HG02884 (cell line): ENCODE measurements around the gene PPARD.
"Not testable (repeated sequence)": the region's sequence is repeated elsewhere in the genome, so short reads cannot be mapped to it uniquely, and the experiment has no call there.

Experiments used
- ATAC-seq: cut with Tn5 transposase; IDR thresholded peaks from one replicate; pipeline ENCODE4 v1.9.1; 2021; ENCODE audit warnings: mild to moderate bottlenecking, moderate library complexity; ENCODE audit not compliant: unreplicated experiment

Gene PPARD

GRCh38 chr6:35403544-35404442 lies 61.4 kb downstream of the PPARD start:
- no peak for ATAC-seq

DNA sequence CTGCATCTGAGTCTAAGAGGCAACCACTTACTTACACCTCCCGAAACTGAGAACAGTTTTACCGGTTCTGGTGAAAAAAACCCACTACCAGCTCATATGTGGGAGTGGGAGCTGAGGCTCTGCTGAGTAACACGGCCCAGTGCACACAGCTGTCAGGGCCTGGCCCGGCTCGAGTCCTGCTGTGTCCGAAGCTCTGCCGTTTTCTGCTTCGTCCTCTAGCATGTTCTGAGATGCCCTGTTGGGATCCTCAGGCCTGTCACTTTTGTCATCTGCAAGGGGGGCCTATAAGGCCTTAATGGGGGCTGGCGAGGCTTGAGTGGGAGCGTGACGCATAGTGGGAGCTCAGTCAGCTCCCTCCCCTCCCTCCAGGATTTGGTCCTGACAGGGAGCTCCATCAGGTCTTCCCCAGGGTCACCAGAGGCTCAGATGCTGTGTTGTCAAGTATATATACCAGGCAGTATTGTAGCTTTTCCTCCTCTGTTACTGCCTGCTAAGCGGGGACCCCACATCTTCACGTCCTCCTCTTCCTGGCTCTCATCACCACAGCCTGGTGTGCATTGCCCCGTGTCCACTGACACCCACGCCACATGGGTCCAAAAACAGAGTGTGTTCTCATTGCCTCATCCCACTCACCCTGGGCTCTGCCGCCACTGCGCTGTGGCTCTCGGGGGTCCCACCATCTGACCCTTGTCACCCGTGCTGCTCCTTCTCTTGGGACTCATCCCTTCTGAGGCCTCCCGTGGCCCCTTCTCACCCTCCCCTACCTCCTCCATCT lies 64.5 kb downstream of the PPARD start:
- no peak for ATAC-seq

DNA sequence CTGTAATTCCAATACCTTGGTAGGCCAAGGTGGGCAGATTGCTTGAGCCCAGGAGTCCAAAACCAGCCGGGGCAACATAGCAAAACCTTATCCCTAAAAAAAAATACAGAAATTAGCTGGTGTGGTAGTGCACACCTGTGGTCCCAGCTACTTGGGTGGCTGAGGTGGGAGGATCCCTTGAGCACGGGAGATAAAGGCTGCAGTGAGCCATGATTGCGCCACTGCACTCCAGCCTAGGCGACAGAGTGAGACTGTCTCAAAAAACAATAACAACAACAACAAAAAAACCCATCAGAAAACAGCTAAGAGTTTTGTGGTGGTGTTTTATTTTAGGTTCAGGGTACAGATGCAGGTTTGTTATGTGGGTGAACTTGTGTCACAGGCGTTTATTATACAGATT lies 66.9 kb downstream of the PPARD start:
- no peak for ATAC-seq

DNA sequence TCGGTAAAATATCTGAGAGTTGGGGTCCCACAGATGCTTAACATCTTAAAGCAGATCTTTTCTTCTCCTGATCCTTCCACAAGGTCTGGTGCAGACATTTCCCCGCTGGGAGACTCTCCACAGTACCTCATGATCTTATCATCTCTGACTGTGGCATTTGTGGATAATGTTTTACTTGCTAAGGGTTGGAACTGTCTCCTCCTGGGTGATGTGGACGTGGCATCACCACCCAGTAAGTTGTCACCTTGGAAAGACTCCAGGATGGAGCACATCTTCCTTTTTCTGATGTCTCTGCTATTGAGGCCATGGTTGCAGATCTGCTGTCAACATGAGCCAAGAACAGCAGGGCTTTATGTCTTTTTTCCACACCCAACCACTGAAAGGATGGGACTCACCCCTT lies 67.8 kb downstream of the PPARD start:
- ATAC-seq = no peak

DNA sequence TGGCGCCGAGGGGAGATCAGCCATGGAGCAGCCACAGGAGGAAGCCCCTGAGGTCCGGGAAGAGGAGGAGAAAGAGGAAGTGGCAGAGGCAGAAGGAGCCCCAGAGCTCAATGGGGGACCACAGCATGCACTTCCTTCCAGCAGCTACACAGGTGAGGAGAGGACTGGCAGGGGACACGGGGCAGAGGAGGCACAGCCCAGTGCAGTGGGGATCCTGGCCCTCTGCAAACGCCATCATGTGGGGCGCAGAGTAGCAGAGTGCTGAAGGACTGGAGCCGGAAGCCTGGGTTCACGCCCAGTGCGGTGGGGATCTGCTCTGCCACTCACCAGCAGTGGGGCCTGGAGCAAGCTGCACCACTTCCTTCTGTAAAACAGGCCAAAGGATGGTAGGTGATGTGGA lies 68.7 kb downstream of the PPARD start:
- no peak for ATAC-seq

DNA sequence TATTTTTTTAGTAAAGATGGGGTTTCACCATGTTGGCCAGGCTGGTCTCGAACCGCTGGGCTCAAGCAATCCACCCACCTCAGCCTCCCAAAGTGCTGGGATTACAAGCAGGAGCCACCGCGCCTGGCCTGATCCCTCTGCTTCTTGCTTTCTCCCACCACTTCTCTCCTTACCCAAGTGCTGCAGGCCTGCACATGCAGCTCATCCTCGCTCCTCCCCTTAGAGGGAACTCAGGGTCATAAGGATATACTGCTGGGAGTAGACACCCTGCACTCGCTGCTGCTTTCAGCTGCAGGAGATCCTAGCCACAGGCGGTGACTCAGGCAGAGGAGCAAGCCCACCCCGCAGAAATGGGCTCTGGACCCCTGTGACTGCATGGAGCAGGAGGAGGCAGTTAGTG lies 69.7 kb downstream of the PPARD start:
- ATAC-seq = no peak

GRCh38 chr6:35413911-35414310 lies 71.6 kb downstream of the PPARD start:
- ATAC-seq = no peak

DNA sequence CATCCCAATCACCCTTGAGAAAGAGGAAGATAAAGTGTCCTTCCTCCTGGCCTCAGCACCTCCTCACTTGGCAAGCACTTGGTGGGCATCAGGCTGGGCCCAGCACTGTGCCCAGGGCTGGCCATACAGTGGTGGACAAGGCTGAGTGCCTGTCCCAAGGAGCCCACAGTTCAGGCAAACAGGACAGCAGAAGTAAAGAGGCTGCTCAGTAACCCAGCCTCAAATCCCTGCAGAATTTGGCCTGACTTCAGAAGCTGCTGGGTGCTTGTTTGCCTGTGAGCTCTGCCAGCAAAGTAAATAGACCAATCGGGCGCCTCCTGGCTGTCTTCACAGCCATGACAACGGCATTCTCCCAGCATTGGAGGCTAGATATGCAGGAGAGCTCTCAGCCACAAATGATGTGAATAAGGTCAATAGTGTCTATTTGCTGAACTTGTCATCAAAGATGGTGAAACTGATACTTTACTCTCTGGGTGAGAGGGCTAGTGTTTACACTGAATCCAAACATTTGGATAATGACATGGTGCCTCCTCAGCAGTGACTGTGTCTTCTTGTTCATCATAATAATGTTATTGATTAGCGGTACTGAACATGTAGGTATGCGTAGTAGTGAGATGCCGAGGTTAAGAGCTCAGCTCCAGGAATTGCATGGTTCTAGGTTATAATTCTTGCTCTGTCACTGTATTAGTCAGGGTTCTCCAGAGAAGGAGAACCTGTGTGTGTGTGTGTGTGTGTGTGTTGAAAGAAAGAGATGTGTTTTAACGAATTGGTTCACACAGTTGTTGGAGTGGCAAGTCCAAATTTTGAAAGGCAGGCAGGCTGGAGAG lies 72.9 kb downstream of the PPARD start:
- no peak for ATAC-seq

DNA sequence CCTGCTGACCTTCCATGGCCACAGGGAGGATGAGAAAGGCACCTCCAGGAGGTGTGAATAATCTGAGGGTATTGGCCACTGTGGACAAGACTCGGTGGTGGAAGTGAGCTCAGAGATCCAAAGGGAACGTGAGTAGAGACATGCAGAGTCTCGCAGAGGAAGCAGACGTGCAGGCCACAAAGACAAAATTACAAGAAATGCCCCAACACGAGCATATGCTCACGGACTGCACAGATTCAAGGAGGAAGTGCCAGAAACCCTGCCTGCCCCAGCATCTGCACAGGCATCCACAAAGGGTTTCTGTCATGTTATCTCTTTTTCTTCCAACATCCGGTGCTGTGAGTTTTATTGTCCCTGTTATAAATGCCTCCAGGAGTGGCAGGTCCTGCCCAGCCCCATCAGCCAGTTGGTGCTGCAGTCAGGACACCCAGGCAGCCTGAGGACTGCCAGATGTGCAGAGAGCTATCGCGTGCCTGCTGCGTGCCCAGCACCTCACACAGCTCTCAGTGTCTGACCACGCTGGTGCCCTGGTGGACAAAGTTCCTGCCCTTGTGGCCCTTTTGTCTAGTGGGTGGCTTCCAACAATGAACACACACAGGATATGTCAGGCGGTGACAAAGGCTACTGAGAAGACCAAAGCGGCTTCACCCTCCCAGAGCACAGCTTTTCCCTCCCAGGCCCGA lies 75.8 kb downstream of the PPARD start:
- no peak for ATAC-seq

- ATAC-seq = no peak
Observed at GRCh38 chr6:35419417-35419816, 77.1 kb downstream of the PPARD start.

GRCh38 chr6:35419961-35420360 lies 77.6 kb downstream of the PPARD start:
- no peak for ATAC-seq

DNA sequence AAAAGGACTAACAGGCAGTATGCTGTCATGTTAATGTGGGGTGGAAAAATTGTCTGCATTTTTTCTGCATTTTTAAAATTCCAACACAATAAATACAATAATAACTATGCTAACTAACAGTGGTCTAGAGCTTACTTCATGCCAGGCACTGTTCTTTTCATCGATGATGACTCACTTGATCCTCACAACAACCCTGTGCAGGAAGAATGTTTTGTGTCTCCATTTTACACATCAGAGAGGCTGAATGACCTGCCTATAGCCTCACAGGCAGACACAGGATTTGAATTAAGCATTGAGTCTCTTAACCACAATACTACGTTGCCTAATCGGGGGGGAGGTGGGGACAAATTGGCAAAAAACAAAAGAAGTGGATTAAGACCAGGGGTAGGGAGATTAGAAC lies 82.9 kb downstream of the PPARD start:
- ATAC-seq = no peak

GRCh38 chr6:35426074-35426473 lies 83.7 kb downstream of the PPARD start:
- no peak for ATAC-seq

DNA sequence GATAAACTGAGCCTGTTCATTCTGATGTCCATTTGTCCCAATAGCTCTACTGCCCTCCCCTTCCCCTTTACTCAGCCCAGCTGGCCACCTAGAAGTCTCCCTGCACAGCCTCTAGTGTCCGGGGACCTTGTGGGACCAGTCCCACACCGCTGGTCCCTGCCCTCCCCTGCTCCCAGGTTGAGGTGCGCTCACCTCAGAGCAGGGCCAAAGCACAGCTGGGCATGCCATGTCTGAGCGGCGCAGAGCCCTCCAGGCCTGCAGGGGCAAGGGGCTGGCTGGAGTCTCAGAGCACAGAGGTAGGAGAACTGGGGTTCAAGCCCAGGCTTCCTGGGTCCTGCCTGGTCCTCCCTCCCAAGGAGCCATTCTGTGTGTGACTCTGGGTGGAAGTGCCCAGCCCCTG lies 85.1 kb downstream of the PPARD start:
- ATAC-seq = no peak

DNA sequence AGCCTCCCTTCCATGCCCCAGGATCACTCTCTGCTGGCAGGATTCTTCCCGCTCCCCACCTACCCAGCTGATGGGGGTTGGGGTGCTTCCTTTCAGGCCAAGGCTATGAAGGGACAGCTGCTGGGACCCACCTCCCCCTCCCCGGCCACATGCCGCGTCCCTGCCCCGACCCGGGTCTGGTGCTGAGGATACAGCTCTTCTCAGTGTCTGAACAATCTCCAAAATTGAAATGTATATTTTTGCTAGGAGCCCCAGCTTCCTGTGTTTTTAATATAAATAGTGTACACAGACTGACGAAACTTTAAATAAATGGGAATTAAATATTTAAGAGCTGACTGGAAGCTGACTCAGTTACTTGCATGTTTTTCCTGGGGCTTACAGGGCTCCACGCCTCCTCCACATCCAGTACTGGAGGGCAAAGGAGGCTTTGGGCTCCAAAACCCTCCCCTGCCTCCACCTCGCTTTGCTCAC lies 85.5 kb downstream of the PPARD start:
- ATAC-seq = no peak

DNA sequence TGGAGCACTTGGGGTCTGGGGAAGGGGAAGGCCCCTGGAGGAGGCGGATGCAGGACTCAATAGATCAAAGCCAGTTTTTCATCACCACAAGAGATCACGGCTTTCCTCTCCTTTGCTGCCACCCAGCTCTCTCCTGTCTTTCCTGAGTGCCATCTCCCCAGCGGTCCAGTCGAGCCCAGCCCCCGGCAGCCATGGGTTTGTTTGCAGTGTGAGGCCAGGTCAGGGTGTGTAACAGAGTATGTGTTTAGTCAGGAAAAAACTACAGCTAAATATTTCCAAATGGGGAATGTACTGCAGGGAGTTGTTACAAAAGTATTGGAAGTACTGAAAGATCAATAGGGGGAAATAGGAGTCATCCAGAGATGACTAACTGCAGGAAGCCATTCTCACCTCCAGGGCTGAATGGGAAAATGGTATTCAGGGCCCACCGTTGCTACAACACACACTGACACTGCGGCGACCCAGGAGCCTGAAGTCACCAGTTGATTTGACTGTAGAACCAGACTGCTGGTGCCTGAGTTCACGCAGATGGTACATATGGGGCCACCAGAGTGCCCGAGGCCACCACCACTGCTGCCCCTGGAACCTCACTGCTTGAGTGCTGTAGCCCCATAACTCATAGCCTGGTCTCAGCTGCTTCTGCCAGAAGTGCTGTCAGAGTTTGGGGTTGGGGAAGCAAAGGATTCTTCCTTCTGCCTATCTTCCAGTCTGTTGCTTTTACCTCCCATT lies 86.2 kb downstream of the PPARD start:
- ATAC-seq = no peak

DNA sequence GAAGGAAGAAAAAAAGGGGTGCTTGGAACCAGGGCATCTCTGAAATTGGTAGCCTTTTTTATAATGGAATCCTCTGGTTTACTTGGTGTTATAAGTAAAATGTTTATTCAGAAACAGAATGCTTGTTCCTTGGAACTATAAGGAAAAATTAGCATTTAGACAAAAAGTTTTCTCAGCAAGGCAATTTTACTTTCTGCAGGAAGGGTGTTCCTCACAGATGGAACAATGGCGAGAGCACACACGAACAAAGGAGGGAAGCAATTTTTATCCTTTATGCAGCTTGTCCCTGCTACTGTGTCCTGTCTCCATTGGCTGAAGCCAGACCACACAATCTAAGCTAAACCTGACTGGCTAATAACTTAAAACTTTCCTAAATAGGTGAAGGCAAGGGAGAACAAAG lies 87.1 kb downstream of the PPARD start:
- no peak for ATAC-seq

DNA sequence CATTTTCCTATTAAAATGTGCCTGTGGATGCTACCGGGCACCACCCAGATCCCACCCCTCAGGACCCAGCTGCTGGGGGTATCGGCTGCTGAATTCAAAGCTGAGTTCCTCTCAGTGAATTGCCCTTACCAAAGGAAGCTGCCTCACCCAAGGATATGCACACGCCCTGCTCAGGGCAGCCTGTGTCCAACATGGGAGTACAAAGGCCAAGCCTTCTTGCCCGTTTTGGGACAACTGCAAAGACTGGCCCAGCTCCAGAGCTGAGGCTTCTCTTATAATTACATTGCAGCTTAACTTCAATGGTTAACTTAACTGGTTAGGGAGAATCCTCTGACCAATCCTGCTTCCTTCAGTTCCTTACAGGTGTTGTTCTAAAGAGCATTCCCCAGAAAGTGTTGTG lies 89.9 kb downstream of the PPARD start:
- ATAC-seq = no peak

GRCh38 chr6:35432702-35433101 lies 90.3 kb downstream of the PPARD start:
- ATAC-seq = not testable (repeated sequence)
